COLO668 (cell line): ENCODE measurements around the gene VAV3.
"Not testable (repeated sequence)": the region's sequence is repeated elsewhere in the genome, so short reads cannot be mapped to it uniquely, and the experiment has no call there.

Source experiments
- DNase-seq: peaks from one replicate; lab custom pipeline; 2025; ENCODE audit not compliant: unreplicated experiment; lab: John Stamatoyannopoulos, UW

Gene VAV3

GRCh38 chr1:107661158-107661557, 303.8 kb downstream of the VAV3 start:
- DNase-seq = no peak

DNA sequence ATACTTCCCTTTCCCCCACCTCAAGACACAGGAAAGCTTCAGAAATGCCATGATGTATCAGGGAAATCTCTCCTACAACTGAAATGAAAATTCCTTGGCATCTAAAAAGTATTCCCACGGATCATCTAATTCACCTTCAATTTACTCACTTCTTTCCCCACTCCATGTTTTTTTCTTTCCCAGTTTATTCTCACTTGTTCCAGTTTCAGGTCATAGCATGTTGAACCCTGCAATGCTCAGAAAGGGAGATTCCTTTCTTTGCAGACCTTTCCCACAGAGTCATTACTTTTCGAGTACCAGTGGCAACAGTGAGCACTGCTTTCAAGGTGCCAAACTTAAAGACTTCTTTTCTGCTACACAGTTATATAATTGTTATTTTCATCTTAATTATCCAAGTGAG, 305.0 kb downstream of the VAV3 start:
- DNase-seq = no peak

- DNase-seq = no peak
Measured at GRCh38 chr1:107657356-107657755, 307.6 kb downstream of the VAV3 start.

DNA sequence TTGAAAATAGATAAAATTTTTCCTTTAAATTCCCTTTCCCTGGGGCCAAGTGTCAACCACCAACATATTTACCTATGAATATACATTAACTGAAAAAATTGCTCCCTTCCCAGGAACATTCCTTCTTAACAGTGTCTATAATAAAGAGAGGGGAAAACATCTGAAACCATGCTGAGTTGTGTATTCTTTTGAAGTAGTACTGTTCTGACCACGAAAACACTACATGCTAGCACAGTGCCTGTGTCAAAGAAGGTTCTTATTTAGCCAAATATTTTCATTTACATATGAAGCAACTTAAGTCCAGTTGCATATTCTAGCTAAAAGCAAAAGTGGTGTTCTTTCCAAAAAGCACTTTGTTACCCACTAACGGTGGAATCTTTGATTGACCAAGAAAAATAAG, 311.2 kb downstream of the VAV3 start:
- no peak for DNase-seq

GRCh38 chr1:107653005-107653404, 312.0 kb downstream of the VAV3 start:
- no peak for DNase-seq

GRCh38 chr1:107650825-107651224, 314.2 kb downstream of the VAV3 start:
- DNase-seq = not testable (repeated sequence)

DNA sequence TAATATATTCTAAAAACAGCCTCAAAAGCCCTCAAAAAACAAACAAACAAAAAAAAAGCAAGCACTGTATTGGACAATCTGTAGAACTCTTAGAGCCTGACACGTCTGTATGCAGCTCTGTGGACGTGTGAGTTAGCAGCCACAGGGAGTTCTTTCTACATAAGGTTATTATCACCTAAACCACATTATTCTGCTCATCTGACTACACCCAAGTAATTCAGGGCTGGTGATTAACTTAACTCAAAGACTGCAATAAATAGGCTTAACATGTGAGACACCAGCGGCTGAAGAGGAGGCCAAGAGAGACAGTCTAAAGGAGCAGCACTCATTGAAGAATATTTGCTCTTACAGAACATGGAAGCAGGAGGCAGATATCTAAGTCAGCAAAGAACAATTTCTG, 316.0 kb downstream of the VAV3 start:
- no peak for DNase-seq

GRCh38 chr1:107648071-107648470, 316.9 kb downstream of the VAV3 start:
- DNase-seq = no peak

DNA sequence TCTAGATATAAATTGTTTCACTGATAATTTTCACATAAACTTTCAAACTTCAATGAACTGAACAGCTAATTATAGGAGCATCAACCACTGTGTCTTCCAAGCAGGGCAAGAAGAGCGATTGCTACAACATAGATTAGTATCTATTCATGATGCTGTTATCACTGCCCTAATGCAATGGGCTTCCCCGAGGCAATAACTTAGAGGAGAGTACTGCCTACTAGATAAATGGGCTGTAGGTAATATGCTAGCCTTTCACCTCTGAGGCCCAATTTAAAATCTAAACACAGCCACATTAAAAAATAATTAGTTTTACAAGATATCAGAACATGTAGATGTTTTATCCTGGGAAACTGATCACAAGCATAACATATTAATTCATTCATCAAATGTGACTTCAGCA, 318.0 kb downstream of the VAV3 start:
- no peak for DNase-seq

GRCh38 chr1:107643766-107644165, 321.2 kb downstream of the VAV3 start:
- no peak for DNase-seq

DNA sequence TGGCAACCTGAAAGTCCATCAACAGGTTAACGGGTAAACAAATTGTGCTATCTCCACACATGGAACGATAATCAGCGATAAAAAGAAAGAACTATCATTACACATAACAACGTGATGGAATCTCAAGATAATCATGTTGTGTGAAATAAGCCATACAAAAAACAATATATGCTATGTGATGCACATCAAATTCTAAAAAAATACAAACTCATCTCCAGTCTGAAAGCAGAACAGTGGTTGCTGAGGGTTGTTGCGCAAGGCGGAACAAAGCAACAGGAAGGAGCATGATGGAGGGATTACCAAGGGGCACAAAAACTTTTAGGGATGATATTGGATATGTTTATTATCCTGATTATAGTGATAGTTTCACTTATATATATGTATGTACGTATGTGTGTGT, 324.8 kb downstream of the VAV3 start:
- no peak for DNase-seq

DNA sequence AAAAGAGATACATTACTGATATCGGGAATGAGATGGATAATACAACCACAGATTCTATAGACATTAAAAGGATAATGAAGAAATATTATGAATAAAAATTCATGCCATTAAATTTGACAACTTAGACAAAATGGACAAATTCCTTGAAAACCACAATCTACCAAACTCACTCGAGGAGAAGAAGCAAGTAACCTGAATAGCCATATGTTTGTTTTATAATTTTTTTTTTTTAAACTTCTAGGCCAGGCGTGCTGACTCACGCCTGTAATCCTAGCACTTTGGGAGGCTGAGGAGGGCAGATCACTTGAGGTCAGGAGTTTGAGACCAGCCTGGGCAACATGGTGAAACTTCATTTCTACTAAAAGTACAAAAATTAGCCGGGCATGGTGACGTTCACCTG, 327.9 kb downstream of the VAV3 start:
- DNase-seq = no peak

DNA sequence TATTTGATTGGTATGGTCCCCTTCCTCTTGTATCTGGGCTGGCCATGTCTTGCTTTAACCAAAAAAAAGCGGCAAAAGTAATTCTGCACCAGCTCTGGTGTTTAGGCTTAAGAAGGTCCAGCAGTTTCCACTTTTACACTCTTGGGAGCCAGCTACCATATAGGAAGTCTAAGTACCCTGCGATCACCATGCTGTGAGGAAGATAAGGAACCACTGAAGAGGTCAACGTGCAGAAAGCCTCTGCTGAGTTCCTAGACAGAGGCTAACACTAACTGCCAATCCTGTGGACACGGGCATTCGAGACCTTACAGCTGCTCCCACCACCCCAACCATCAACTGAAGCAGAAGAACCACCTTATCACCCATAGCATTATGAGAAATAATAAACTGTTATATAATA, 331.4 kb downstream of the VAV3 start:
- no peak for DNase-seq

- DNase-seq = no peak
Measured at GRCh38 chr1:107626073-107626796, 338.7 kb downstream of the VAV3 start.

- no peak for DNase-seq
Measured at GRCh38 chr1:107625405-107626029, 339.5 kb downstream of the VAV3 start.

- no peak for DNase-seq
Measured at GRCh38 chr1:107623431-107623830, 341.5 kb downstream of the VAV3 start.

DNA sequence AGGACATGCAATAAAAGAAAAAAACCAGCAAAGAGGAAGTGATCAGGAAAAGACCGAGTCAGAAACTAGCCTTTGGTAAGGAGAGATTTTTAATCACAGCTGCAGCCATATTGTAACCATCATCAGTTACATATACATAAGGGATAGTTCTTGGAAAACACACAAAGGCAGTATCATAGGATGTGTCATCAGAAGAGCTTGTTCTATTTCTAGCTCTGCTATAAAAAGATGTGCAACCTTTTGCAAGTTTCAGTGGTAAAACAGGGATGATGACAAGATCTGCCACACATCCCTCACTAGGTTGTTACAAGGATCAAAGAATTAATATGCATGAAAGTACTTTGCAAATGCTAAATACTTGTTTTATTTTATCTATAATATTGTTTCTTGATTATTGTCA, 342.0 kb downstream of the VAV3 start:
- no peak for DNase-seq

DNA sequence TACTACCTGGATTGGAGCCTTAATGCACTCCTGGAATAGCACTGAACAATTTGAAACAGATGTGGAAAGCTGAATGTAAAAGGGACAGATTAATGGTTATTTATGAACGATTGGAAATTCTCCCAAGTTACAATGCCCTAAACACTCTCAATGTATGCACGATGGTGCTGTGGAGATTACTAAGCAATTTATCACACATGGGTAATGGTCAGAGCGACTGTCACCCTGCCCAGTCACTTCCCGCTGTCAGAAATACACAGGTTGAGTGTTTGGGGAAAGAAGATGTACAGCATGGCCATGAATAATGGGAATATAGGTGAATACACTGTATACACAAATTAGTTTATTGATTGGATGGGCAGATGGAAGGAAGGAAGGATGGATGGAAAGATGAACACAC, 342.4 kb downstream of the VAV3 start:
- DNase-seq = no peak

- no peak for DNase-seq
Measured at GRCh38 chr1:107620753-107621152, 344.2 kb downstream of the VAV3 start.

GRCh38 chr1:107618539-107618938, 346.4 kb downstream of the VAV3 start:
- no peak for DNase-seq

- DNase-seq = no peak
Measured at GRCh38 chr1:107617921-107618320, 347.1 kb downstream of the VAV3 start.

- no peak for DNase-seq
Measured at GRCh38 chr1:107617456-107617855, 347.5 kb downstream of the VAV3 start.

- DNase-seq = no peak
Measured at GRCh38 chr1:107609808-107610207, 355.2 kb downstream of the VAV3 start.
